PC-9 (cell line): Measurements from ENCODE around the gene FCHO1.

Source experiments
- CTCF ChIP-seq: fragments of 200-600 bp; sonication (generic); conservative IDR thresholded peaks from 2 replicates; pipeline ENCODE4 v1.6.1; 2017; ENCODE audit warnings: mixed run types, antibody characterized with exemption, mild to moderate bottlenecking, moderate library complexity
- EZH2 ChIP-seq: fragments of 200-600 bp; sonication (generic); IDR thresholded peaks from 2 replicates; pipeline ENCODE4 v1.8.0; 2017; ENCODE audit warnings: antibody characterized with exemption, low read depth

- TF ChIP-seq EZH2 (no peak), CTCF (no peak)
Measured at GRCh38 chr19:17722655-17723240, 28.5 kb upstream of the FCHO1 start.
